Suprapubic skin (tissue), 4 donors: Measurements from ENCODE around the gene FCN2.

ENCODE experiments used
- POLR2A ChIP-seq, 2 donors: fragments of 450-650 bp; IDR thresholded peaks; one replicate each; pipeline ENCODE4 v1.6.1; 2017; ENCODE audit warnings: antibody characterized with exemption in 2 of 2, mild to moderate bottlenecking in 2 of 2, moderate library complexity in 2 of 2
- POLR2AphosphoS5 ChIP-seq, 3 donors: sonication (generic); formaldehyde crosslinking; IDR thresholded peaks; one replicate each; pipeline ENCODE4 v1.6.1; 2017; ENCODE audit warnings: antibody characterized with exemption in 3 of 3
- TF ChIP-seq, protein P1 (sequence below), 2 donors: fragments of 200-600 bp in 1 of 2; fragments of 450-650 bp in 1 of 2; sonication (generic) in 1 of 2; IDR thresholded peaks; one replicate each; pipeline ENCODE4 v1.5.1; 2016 to 2019; ENCODE audit warnings: antibody characterized with exemption in 2 of 2, mild to moderate bottlenecking in 1 of 2, moderate library complexity in 1 of 2

DNA sequence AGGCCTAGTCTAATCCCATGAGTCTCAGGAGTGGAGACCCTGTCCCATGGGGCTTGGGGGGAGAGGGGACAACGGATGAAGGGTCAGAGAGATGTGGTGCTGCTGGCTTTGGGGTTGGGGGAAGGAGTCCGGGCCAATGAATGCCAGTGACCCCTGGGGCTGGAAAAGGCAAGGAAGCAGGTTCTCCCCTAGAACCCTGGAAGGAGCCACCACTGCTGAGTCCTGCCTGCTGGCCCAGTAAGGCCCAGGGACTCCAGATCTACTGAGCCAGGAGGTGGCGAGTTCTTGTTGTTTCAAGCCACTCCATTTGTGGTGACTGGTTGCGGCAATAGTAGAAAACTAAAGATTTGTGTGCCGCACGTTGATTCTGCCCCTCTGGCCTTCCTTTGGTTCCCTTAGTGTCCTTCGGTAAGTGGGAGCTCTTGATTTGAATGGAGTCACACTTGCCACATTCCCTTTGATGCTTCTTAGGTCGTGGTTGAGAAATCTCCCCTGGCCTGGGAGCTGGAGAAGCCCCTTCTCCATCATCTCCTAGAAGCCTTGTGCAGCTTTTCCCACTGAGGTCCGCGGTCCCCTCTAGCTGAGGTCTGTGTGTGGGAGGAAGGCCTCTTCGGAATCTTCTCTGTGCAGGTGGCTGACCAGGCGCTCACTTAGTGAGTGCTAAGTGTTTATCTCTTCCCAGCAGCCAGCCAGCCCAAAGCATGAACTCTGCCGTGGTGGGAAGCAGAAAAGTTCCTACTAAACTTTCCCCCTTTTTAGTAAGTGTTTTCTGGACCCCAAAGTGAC is 28.1 kb downstream of the FCN2 start:
- TF ChIP-seq POLR2AphosphoS5 (IDR thresholded peaks at IDR 0.05): no peak
- no peak for TF ChIP-seq POLR2A (IDR thresholded peaks at IDR 0.05)
- TF ChIP-seq, protein P1, sequence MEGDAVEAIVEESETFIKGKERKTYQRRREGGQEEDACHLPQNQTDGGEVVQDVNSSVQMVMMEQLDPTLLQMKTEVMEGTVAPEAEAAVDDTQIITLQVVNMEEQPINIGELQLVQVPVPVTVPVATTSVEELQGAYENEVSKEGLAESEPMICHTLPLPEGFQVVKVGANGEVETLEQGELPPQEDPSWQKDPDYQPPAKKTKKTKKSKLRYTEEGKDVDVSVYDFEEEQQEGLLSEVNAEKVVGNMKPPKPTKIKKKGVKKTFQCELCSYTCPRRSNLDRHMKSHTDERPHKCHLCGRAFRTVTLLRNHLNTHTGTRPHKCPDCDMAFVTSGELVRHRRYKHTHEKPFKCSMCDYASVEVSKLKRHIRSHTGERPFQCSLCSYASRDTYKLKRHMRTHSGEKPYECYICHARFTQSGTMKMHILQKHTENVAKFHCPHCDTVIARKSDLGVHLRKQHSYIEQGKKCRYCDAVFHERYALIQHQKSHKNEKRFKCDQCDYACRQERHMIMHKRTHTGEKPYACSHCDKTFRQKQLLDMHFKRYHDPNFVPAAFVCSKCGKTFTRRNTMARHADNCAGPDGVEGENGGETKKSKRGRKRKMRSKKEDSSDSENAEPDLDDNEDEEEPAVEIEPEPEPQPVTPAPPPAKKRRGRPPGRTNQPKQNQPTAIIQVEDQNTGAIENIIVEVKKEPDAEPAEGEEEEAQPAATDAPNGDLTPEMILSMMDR (IDR thresholded peaks at IDR 0.05): no peak
